Right lobe of liver (tissue), 6 donors: ENCODE results near the gene AMN1. TPM values are rescaled to one million over a fixed set of nuclear protein-coding genes. Genes with fewer than 3 reads are reported as not detected.
"Not testable (repeated sequence)": the region's sequence is repeated elsewhere in the genome, so short reads cannot be mapped to it uniquely, and the experiment has no call there.

Experiments used
- ATAC-seq, 4 donors: fragments of 200-7000 bp; cut with Tn5 transposase; one replicate each; pipeline ENCODE4 v1.9.1; 2020; ENCODE audit warnings: mild to moderate bottlenecking in 4 of 4, moderate library complexity in 4 of 4
- DNase-seq, 3 donors: peaks; one replicate each; pipeline ENCODE4 v3.0.0-alpha.2; 2020
- H3K27ac ChIP-seq, 3 donors: fragments of 200-600 bp; one replicate each; pipeline ENCODE4 v1.8.0; 2022
- H3K27me3 ChIP-seq, 2 donors: fragments of 200-600 bp; one replicate each; pipeline ENCODE4 v1.8.0; 2022
- H3K36me3 ChIP-seq, 4 donors: fragments of 200-600 bp; sonication (generic) in 1 of 4; one replicate each; pipeline versions ENCODE4 v1.5.1 to v1.8.0; 2017 to 2022; ENCODE audit warnings: control low read depth in 1 of 4
- H3K4me1 ChIP-seq, 4 donors: fragments of 200-600 bp; sonication (generic) in 1 of 4; one replicate each; pipeline versions ENCODE4 v1.5.1 to v1.8.0; 2017 to 2022; ENCODE audit warnings: control low read depth in 1 of 4
- H3K4me3 ChIP-seq, 3 donors: fragments of 200-600 bp; one replicate each; pipeline ENCODE4 v1.8.0; 2022
- H3K9me3 ChIP-seq, 4 donors: fragments of 200-600 bp; sonication (generic) in 1 of 4; one replicate each; pipeline versions ENCODE4 v1.5.1 to v1.8.0; 2017 to 2022; ENCODE audit warnings: control low read depth in 1 of 4
- POLR2A ChIP-seq: fragments of 450-650 bp; IDR thresholded peaks from one replicate; pipeline ENCODE4 v1.6.1; 2017; ENCODE audit warnings: antibody characterized with exemption, mild to moderate bottlenecking
- WGBS: methylation state at CpG from one replicate; pipeline ENCODE4 v1.1.6; 2018; ENCODE audit warnings: low coverage, low lambda C conversion rate; ENCODE audit not compliant: insufficient coverage; ENCODE audit errors: missing lambda C conversion rate; 5-methylcytosine and 5-hydroxymethylcytosine counted together
- intact Hi-C, 2 donors: fragments of 100-400 bp; cut with DNase I; formaldehyde crosslinking; loops; one replicate each; pipeline versions ENCODE4 v1.11.2 to v1.14.1; 2022
- total RNA-seq, 6 experiments: library from RNA; depleted of rRNA in 2 of 6; stranded (reverse); fragments of >200 nt in 2 of 6; fragmentation: NEBNext Ultra II Directional in 3 of 6; extraction: Animal tissue kit (Norgen Biotek cat#: 25700) in 3 of 6; gene quantifications; one replicate each; pipeline versions ENCODE4 v1.1.0 to v1.2.4, GENCODE V29; 2016 to 2023
- TF ChIP-seq, protein P1 (sequence below), 4 donors: fragments of 200-600 bp in 3 of 4; fragments of 450-650 bp in 1 of 4; IDR thresholded peaks; one replicate each; pipeline versions ENCODE4 v1.5.1 to v1.8.0; 2016 to 2022; ENCODE audit warnings: antibody characterized with exemption in 4 of 4, mild to moderate bottlenecking in 2 of 4
- donor health status: DM: no; HTN: yes; CAD: no.
- donor health status: DM: no; HTN: no; CAD: no.
- donor health status: DM: no; HTN: no; CAD: no.
- donor health status: DM: no; HTN: yes; CAD: no.
- donor health status: DM: no; HTN: yes; CAD: no.

AMN1 gene
- total RNA-seq, 6 experiments from 2014 or later: 1.2 to 7.3 (median 2.8) TPM

DNA sequence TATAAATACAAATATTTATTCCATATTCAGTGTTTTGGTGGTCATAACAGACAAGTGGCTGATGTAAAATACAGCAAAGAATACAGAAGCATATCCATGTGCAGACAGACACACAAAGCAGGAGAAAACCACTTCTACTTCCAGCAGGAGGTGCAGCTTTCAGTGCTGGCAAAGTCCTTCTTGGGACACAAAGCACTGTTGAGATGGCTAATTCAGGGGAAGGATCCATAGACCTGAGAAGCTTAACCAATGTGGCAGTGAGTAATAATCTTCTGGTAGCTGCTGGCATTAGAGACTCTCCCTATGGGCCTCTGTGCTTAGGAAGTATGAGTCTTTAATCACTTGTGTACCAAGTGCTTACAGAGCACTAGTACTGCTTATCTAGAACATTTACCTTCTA lies 26.8 kb downstream of the AMN1 start:
- intact Hi-C loops: no loop called here
- no peak overlapping the region for H3K27ac ChIP-seq
- ATAC-seq: peak; percentile 46 to 65 (median 54)

DNA sequence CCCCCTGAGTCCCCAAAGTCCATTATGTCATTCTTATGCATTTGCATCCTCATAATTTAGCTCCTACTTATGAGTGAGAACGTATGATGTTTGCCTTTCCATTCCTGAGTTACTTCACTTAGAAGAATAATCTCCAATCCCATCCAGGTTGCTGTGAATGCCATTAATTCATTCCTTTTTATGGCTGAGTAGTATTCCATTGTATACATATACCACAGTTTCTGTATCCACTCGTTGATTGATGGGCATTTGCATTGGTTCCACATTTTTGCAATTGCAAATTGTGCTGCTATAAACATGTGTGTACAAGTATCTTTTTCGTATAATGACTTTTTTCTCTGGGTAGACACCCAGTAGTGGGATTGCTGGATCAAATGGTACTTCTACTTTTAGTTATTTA lies 38.9 kb downstream of the AMN1 start:
- intact Hi-C loops, H3K9me3 ChIP-seq, H3K4me1 ChIP-seq, DNase-seq, ATAC-seq, H3K27me3 ChIP-seq, H3K4me3 ChIP-seq, H3K36me3 ChIP-seq, H3K27ac ChIP-seq: not testable (repeated sequence)
- WGBS: 89% methylated on average over 3 of the region's 3 CpGs

More for the DNA sequence above, 26.8 kb downstream of the AMN1 start:
- no peak for TF ChIP-seq POLR2A
- TF ChIP-seq, protein P1, sequence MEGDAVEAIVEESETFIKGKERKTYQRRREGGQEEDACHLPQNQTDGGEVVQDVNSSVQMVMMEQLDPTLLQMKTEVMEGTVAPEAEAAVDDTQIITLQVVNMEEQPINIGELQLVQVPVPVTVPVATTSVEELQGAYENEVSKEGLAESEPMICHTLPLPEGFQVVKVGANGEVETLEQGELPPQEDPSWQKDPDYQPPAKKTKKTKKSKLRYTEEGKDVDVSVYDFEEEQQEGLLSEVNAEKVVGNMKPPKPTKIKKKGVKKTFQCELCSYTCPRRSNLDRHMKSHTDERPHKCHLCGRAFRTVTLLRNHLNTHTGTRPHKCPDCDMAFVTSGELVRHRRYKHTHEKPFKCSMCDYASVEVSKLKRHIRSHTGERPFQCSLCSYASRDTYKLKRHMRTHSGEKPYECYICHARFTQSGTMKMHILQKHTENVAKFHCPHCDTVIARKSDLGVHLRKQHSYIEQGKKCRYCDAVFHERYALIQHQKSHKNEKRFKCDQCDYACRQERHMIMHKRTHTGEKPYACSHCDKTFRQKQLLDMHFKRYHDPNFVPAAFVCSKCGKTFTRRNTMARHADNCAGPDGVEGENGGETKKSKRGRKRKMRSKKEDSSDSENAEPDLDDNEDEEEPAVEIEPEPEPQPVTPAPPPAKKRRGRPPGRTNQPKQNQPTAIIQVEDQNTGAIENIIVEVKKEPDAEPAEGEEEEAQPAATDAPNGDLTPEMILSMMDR (IDR thresholded peaks at IDR 0.05): peak in 3 of 4 donors; percentile 24 to 31 (median 24)
- Histone ChIP-seq H3K27me3 (no peaks in the 10 kb centered on the region), H3K4me3 (no peak overlapping the region), H3K9me3 (no peaks in the 10 kb centered on the region), H3K36me3 (no peaks in the 10 kb centered on the region), H3K4me1 (no peaks in the 10 kb centered on the region)
- DNase-seq: no peak

DNA sequence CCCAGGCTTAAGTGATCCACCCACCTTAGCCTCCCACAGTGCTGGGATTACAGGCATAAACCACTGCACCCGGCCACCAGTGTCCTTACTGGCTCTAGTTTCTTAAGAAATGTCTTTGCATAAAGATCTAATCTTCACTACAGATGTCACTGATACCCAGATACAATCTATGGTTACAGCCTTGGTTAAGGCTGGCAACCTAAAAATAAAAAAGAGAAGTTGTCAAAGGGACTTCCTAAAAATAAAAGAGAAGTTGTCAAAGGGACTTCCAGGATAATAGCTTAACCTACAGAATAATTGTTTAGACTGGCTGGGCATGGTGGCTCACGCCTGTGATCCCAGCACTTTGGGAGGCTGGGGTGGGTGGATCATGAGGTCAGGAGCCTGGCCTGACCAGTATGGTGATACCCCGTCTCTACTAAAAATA lies 41.7 kb downstream of the AMN1 start:
- no peaks in the 10 kb centered on the region for H3K36me3 ChIP-seq
- ATAC-seq (peak in 3 of 4 donors; percentile 30 to 63 (median 37)), DNase-seq (no peak)
- TF ChIP-seq POLR2A: no peak
- TF ChIP-seq, protein P1 (IDR thresholded peaks at IDR 0.05): no peak
- intact Hi-C loops: no loop called here
- H3K4me1 ChIP-seq: no peaks in the 10 kb centered on the region
- H3K27ac ChIP-seq: no peak overlapping the region
- H3K27me3 ChIP-seq: no peaks in the 10 kb centered on the region
- WGBS: 64% methylated on average over 1 of the region's 3 CpGs
- no peak overlapping the region for H3K4me3 ChIP-seq
- peaks cover 0 to 9% (median 3%) of the 10 kb centered on the region in 4 donors for H3K9me3 ChIP-seq

DNA sequence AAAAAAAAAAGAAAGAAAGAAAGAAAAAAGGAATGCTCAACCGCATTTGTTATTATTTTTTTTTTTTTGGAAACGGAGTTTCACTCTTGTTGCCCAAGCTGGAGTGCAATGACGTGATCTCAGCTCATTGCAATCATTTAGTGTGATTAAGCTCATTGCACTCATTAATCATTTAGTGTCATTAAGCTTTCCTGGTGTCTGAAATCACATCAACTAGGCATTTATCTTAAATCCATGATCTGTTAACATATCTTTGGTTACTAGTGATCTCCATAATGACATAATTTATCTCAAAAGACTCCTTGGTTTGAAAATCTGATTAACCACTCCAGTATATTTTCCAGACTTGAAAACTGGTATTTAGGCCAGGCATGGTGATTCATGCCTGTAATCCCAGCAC lies 43.0 kb downstream of the AMN1 start:
- peaks cover 0 to 9% (median 3%) of the 10 kb centered on the region in 4 donors for H3K9me3 ChIP-seq
- TF ChIP-seq POLR2A: no peak
- TF ChIP-seq, protein P1 (IDR thresholded peaks at IDR 0.05): no peak
- no peaks in the 10 kb centered on the region for H3K4me1 ChIP-seq
- H3K36me3 ChIP-seq: no peaks in the 10 kb centered on the region
- H3K27ac ChIP-seq: no peak overlapping the region
- H3K4me3 ChIP-seq: no peak overlapping the region
- DNase-seq (no peak), ATAC-seq (no peak)
- WGBS: 100% methylated on average over 3 of the region's 3 CpGs
- no peaks in the 10 kb centered on the region for H3K27me3 ChIP-seq
- intact Hi-C loops: no loop called here

DNA sequence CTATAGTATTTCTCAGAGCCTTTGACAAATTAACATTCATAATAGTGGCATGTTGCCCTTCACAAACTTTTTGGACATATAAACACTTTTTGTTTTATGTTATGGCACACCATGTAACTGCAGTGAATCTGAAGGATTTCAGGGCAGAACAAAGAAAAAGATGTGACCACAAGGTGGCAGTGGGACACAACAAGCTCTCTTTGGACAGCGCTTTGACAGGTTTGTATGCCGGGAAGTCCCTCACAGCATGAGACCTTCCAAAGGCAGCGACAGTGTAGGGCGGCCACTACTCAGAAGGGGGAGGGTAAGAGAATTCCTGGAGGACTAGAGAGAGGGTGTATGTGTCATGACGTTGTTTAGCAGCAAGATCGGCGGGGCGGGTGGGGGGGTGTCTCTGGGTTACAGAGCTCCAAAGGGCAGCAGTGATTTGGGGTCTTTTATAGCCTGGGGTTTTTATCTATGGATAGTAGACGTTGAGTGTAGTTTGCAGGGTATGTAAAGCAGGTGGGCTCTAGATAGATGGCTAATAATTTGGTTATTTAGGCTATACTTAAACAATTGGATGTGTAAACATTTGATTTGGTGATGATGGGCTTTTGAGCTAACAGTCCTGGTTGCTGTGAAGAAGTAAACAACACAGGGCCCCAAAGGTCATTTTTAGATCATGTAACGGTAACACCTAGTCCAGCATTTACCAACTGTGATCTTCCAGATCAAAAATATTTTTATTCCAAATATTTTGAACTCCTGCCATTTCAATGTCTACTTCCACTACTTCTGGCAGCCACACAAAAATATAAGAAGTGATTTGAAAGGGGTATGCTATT lies 46.5 kb downstream of the AMN1 start:
- ATAC-seq (peak; percentile 99 to 100 (median 99)), DNase-seq (peak; percentile 58 to 66 (median 59))
- H3K36me3 ChIP-seq: no peaks in the 10 kb centered on the region
- intact Hi-C loops: no loop called here
- peak overlapping the region in 1 of 3 donors; percentile 63 for H3K27ac ChIP-seq
- 35% methylated on average over 10 of the region's 10 CpGs for WGBS
- H3K4me1 ChIP-seq: no peaks in the 10 kb centered on the region
- peaks cover 0 to 9% (median 3%) of the 10 kb centered on the region in 4 donors for H3K9me3 ChIP-seq
- no peaks in the 10 kb centered on the region for H3K27me3 ChIP-seq
- TF ChIP-seq POLR2A: no peak
- TF ChIP-seq, protein P1 (IDR thresholded peaks at IDR 0.05): peak; percentile 71 to 91 (median 76)
- H3K4me3 ChIP-seq: no peak overlapping the region
